Measurements from ENCODE around the gene SMARCA5.
A peak's percentile ranks its signal among the peaks of the same experiment; 100 is the strongest.

SMARCA5 gene

DNA sequence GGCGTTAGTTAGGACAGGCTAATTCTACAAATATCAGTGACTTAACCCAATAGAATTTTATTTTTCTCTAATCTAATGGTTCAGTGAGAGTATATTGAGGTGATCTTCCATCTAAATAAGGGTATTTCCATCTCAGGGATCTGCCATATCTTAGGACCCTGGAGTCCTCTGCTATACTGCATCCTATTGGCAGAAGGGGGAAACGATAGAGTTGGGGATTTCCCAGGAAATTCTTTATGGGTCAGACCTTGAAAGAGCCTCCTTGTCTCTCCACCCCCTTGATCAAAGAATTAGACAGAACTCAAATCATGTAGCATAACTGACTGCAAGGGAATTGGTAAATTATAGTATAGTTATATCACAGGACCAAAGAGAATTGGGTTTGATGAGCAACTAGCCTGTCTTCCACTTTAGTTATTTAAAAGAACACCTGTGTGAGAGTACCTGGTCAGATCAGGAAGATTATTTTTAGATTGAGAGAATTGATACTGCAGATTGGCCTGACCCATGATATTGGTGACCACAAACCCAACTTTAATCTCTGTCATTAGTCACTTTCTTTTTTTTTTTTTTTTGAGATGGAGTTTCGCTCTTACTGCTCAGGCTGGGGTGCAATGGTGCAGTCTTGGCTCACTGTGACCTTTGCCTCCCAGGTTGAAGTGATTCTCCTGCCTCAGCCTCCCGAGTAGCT, 25.6 kb downstream of the SMARCA5 start:
- no peak for DNase-seq (ENCODE audit: low spot score)

DNA sequence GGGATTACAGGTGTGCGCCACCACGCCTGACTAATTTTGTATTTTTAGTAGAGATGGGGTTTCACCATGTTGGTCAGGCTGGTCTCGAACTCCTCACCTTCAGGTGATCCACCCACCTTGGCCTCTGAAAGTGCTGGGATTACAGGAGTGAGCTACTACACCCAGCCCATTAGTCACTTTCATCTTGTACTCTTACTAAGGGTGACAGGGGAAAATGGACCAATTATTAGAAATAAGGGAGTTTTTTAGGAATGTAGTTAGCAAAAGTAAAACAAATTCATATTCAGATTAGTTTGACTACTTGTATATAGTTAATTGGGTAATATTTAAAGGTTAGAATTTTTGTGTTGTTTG, 26.1 kb downstream of the SMARCA5 start:
- no peak for DNase-seq (ENCODE audit: low spot score)

DNA sequence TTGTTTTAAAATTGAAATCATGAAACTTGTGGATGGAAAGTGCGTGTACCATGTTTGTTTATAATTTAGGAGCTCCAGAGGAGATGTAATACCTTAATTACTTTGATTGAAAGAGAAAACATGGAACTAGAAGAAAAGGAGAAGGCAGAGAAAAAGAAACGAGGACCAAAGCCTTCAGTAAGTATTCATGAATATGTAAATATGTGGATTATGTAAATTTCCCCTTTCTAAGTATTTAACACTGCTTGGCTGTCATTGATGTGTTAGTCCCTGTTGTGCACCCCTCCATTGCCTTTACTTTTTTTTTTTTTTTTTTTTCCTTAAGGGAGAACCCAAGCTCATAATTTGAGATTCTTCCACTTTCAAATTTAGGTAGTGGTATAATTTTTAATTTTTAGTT, 36.4 kb downstream of the SMARCA5 start:
- DNase-seq (ENCODE audit: low spot score), result no peak

DNA sequence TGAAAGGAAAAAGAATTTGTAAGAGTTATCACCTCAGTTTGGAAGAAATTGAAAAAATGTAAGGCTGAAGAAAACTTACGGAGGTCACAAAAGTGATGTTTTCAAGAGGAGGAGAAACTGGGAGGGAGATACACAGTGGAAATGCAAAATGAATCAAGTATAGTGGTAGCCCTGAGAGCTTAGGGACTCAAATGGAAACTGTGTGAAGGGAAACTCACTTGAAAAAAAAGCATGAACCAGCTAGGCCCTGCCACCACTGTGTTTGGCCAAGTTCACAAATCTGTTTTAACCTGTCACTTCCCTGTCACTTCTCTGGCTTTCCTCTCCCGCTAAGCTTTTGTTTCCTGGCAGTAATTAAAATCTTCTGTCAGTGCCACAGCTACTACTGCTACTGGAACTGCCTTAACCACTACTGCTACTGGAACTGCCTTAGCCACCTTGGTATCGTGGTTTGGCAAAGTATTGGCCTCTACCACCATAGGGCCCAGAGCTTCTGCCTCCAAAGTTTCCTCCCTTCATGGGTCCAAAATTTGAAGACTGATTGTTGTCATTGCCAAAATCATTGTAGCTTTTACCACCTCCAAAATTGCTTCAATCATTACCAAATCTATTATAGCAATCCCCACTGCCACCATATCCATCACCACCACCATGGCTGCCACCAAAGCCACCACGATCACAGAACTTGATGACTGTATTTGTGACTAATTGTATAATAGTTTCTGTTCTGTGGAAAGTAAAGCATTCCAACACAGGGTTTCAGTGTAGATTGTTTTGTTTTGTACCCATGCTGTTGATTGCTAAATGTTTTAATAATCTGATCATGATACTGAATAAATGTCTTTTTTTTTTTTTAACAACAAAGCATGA, 41.5 kb downstream of the SMARCA5 start:
- no peak for DNase-seq (ENCODE audit: low spot score)

DNA sequence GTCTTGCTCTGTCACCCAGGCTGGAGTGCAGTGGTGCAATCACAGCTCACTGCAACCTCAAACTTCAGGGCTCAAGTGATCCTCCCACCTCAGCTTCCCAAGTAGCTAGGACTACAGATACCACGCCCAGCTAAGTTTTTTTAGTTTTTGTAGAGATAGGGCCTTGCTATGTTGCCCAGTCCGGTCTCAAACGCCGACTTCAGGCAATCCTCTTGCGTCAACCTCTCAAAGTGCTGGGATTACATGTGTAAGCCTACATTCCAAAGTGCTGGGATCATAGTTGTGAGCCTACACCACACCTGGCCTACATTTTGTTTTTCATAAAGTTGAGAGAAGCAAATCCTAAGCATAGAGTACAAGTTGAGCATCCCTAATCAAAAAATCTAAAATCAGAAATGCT, 42.2 kb downstream of the SMARCA5 start:
- no peak for DNase-seq (ENCODE audit: low spot score)

DNA sequence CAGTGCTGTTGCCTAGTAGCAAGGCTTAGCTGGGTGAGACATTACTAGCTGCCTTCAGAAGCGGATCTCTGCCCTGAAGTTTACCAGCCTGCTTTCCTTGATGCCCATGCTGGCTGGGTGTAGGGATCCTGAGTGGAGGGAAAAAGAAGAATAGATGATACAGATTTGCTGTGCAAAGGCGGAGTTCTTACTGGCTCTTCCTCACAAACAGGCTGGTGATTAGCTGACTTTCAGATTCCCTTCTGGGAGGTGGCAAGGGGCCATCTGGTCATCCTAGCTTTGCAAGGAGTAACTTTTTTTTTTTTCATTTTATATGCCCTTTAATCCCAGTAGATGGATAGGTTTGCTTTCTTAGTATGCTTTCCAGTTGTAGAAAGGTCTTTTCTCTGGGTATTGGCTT, 44.8 kb downstream of the SMARCA5 start:
- no peak for DNase-seq (ENCODE audit: low spot score)

DNA sequence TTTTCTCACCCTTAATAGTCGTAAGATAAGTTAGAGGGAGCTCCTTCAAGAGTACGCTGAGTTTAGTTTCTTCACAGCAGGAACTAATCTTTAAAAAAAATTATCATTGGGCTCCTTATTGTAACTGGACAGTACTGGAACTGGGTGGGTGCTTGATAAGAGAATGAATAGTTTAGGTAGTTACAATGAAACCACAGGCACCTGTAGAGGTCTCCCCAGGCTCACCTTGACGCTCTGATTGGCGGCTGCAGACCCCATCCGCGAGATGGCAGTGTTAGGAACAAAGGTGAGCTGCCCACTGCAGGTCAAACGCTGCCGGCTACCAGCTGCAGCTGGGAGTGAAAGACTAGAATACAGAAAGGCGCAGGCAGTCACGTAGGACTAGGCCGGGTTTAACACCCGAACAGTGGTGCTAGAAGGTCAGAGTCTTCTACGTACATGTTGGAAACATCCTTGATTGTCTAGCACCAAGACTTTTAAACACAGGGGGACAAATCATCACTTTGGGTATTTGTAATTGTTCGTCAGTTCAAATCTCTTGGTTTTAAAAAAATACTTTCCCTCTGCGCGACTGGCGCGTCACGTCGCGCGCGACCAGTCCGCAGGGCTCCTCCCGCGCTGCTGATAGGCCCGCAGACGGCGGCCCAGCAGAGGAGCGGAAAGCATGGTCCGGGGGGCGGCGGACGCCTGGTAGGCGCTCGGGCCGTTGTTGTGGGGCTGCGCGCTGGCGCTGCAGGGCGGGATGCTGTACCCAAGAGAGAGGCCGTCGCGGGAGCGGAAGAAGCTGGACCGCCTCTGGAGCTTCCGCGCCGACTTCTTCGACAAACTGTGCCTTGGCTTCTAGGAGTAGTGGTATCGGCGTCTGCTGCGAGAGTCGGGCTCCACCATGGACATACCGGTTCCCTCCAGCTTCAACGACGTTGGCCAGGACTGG, 45.6 kb downstream of the SMARCA5 start:
- DNase-seq (ENCODE audit: low spot score), result peak; percentile 89

DNA sequence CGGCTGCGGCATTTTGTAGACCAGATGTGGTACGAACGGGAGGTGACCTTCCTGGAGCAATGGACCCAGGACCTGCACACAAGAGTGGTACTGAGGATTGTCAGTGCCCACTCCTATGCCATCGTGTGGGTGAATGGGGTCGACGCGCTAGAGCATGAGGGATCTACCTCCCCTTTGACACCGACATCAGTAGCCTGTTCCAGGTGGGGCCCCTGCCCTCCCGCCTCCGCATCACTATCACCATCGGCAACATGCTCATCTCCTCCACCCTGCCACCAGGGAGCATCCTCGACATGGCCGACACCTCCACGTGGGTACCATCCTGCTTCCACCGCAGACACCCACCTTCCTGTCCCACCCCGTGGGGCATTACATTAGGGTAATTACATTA, 46.2 kb downstream of the SMARCA5 start:
- peak; percentile 35 for DNase-seq (ENCODE audit: low spot score)

DNA sequence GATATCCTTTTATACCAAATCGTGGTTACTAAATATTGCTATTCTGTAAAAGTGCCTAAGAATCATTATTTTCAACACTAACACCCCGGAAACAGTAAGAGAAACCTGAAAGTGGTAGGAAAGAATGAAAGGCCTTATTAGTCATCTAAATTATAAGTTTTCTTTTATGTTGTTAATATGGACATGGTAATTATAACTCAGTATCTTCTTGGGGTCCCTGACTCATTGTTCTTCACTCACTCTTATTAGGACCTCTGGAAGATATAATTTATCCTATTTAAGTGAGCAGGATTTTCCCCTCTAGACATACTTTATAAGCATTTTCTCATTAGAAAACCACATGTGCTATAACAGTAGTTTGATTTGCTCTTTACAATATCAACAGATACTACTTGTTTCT, 51.0 kb downstream of the SMARCA5 start:
- no peak for DNase-seq (ENCODE audit: low spot score)

DNA sequence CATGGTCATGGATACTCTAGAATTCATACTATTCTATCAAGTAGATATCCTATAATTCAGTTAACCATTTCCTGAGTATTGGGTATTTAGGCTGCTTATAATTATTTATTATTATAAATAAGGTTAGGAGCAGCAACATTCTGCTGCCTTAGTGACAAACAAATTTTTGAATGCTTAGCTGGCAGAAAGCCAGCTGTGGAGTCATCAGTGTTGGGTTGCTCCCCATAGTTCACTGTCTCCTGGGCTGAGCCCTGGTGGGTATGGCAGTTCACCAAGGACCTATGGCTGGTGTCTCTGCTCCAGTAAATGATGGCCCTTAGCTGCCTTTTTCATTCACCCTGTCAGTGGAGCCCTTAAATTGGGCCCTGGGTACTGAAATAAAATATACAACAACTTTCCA, 61.8 kb downstream of the SMARCA5 start:
- DNase-seq (ENCODE audit: low spot score), result no peak

DNA sequence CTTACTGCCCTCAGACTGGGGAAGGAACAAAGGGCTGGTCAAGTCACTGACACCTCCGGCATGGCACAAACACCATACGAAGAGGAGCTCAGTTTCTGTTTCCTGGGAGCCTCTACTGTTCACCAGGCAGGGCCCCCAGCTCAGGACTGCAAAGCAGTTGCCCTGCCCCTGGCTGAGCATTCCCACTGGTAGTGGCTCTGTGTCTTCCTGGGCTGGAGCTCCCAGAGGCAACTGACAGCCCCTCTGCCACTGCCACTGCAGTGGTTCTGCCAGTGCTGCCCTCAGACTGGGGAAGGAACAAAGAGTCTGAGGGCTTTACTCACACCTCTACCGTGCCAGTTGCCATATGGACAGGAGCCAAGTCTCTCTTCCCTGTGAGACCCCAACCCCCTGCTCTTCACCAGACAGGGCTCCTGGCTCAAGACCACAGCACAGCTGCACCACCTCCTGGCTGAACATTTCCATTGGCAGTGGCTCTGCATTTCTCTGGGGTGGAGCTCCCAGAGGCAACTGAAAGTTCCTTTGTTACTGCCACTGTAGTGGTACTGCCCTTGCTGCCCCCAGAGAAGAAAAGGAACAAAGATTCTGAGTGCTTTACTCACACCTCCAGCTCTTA, 67.9 kb downstream of the SMARCA5 start:
- DNase-seq (ENCODE audit: low spot score), result no peak

DNA sequence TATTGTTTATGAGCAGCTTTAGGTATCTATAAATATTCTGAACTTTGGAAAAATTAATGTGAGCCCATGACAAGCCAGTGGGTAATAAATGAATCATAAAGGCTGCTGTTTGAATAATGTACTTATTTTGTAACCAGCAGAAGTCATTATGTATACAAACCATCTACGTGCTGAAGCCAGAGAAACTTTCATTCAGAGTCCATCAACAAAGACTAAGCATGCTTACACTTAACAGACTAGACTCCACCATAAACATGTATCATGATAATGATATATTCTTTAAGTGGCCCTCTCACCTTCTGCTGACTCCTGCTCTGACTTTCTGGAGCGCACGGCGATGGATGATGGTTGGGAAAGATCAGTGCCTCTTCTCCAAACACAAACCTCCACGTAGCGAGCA, 72.0 kb downstream of the SMARCA5 start:
- DNase-seq (ENCODE audit: low spot score), result no peak

DNA sequence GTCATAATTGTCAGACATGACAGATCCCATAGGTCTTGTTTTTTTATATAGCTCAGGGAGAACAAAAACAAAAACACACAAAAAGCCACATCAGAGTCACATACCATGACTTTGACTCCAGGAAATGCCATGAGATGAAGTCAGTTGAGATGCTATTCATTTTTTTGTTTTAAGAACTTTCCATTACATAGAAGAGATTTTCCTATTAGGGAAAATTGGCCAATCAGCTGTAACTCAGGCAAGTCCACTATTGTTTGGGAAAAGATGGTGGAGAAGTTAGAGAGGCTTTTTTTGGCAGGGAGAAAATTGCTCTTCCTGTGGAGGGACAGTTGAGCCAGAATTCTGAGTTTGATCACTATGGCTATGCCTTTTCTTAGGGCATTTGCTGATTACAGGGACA, 72.6 kb downstream of the SMARCA5 start:
- DNase-seq (ENCODE audit: low spot score), result peak; percentile 32

DNA sequence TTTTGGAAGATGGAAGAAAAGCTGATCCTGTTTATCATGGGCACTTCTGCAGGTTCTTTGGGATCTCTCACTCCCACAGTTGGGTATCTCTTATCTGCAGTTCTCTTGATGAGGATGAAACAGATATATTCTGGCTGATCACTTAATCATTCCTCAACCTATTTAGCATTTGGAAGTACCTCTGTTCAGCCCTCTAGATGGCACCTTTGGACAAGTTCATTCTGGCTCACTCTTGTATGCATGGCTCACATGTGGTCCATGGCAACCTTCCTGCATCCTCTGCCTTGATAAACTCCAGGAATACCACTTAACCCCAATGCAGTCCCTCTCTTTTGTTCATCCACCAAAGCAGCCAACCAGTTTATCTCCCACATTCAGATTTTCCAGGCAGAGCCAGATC, 74.2 kb downstream of the SMARCA5 start:
- DNase-seq (ENCODE audit: low spot score), result peak; percentile 8

DNA sequence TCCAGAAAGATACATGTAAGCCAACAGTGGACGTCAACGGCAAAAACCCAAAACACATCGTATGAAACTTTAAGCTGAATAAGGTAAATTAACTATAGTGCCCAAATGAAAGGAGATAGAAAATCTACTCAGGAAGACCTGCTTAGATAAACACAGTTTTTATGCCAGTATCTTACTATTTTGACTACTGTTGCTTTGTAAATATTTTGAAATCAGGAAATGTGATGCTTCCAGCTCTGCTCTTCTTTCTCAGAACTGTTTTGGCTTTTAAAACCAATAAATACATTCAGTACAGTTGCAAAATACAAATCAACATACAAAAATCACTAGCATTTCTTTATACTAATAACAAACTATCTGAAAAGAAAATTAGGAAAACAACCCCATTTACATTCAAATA, 83.8 kb downstream of the SMARCA5 start:
- no peak for DNase-seq (ENCODE audit: low spot score)

DNA sequence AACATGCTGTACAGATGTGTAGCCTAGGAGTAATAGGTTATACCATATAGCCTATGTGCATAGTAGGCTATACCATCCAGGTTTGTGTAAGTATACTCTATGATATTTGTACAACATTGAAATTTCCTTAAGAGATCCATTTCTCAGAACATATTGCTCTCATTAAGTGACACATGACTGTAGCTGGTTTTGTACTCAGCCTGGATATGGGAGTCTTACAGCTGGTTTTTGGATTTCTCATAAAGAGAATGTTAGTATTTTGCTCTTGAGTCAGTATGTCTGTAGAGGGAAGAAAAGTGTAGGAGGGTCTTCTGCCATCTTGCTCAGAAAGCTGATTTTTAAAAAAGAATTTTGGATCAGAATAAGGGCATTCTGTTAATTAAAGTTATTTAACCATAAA, 85.3 kb downstream of the SMARCA5 start:
- DNase-seq (ENCODE audit: low spot score), result no peak

DNA sequence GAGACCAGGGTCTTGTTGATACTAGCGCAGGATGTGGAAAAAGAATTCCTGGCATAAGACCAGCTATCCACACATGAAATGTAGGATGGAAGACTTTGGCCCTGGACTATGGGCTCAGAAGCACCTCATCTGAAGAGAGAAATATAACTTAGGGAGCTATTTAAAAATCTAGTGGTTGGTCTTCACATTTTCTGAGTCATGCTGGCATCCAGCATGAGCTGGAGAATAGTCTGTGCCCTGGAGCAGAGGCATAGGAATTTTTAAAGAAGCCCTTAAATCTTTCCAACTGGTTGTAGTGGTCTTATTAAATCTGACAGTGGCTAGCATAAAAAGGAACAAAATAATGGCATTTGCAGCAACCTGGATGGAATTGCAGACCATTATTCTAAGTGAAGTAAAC, 86.3 kb downstream of the SMARCA5 start:
- peak; percentile 13 for DNase-seq (ENCODE audit: low spot score)

DNA sequence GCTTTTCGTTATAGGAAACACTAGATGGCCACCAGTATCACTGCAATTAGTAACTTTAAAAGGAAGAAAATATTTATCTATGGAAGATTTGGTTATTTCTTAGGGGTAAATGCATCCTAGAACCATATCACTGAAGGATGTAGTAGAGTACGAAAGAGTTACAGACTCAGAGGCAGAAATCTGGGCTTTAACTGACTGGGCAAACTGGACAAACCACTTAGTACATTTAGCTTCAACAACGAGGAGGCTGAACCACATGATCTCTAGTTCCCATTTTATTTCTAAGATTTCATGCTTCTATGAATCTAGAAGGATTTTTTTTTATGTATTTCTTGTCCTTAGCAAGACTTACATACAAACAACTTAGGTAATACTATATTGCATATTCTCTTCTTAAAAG, 93.0 kb downstream of the SMARCA5 start:
- no peak for DNase-seq (ENCODE audit: low spot score)
